GM20431 (cell line): ENCODE data around the gene NXPH4.

ENCODE experiments used
- in situ Hi-C: fragments of 300-500 bp; cut with MseI, MboI; formaldehyde crosslinking; loops from one replicate; pipeline ENCODE4 v1.15.0; 2020; ENCODE audit warnings: low sequenced_read_pairs; ENCODE audit not compliant: unreplicated experiment

Gene NXPH4

GRCh38 chr12:57262126-57262822 lies 45.7 kb downstream of the NXPH4 start:
- in situ Hi-C loops = loop anchor here (10.0 kb wide), 1 partner anchor 193 kb away; the partner anchor contains the start of genes GLI1 and INHBE

- in situ Hi-C loops = loop anchor here (10.0 kb wide), 1 partner anchor 192 kb away; the partner anchor contains the start of genes GLI1 and INHBE
Observed at GRCh38 chr12:57263096-57263495, 46.5 kb downstream of the NXPH4 start.

- in situ Hi-C loops = loop anchor here (10.0 kb wide), 1 partner anchor 188 kb away; the partner anchor contains the start of genes GLI1 and INHBE
Observed at GRCh38 chr12:57266681-57267080, 50.1 kb downstream of the NXPH4 start.

- in situ Hi-C loops = loop anchor here (10.0 kb wide), 1 partner anchor 187 kb away; the partner anchor contains the start of genes GLI1 and INHBE
Observed at GRCh38 chr12:57268264-57268663, 51.7 kb downstream of the NXPH4 start.

GRCh38 chr12:57270966-57271470 lies 54.4 kb downstream of the NXPH4 start:
- in situ Hi-C loops = no loop called here

- in situ Hi-C loops = no loop called here
Observed at GRCh38 chr12:57272337-57273151, 56.0 kb downstream of the NXPH4 start.

GRCh38 chr12:57273516-57273915 lies 56.9 kb downstream of the NXPH4 start:
- in situ Hi-C loops = no loop called here
